Bronchial epithelial cell (primary cell): Measurements from ENCODE around the gene LRRC19. TPM values are rescaled to one million over a fixed set of nuclear protein-coding genes. Genes with fewer than 3 reads are reported as not detected.

Source experiments
- DNase-seq: peaks from one replicate; pipeline ENCODE4 v3.0.0-alpha.2; 2010; ENCODE audit warnings: low read depth
- FAIRE-seq: peaks from 2 replicates; lab custom pipeline; 2011; peaks lifted over from hg19 to GRCh38; lab: Jason Lieb, UNC
- H3K27me3 ChIP-seq: 2 replicates; pipeline ENCODE4 v1.5.1; 2011; ENCODE audit warnings: low read length; ENCODE audit not compliant: control insufficient read depth, insufficient read depth
- H3K36me3 ChIP-seq: 2 replicates; pipeline ENCODE4 v1.5.1; 2011; ENCODE audit warnings: low read length; ENCODE audit not compliant: control insufficient read depth, insufficient read depth
- H3K4me3 ChIP-seq: 2 replicates; pipeline ENCODE4 v1.5.1; 2011; ENCODE audit warnings: mild to moderate bottlenecking, low read depth, low read length, control low read depth
- CTCF ChIP-seq: IDR thresholded peaks from 2 replicates; pipeline ENCODE4 v1.5.1; 2011; ENCODE audit warnings: mild to moderate bottlenecking, moderate library complexity, low read length, control low read depth, inconsistent platforms; ENCODE audit not compliant: insufficient read depth, severe bottlenecking
- total RNA-seq: library from RNA; depleted of rRNA; stranded (reverse); fragments of >200 nt; gene quantifications from 2 replicates; pipeline ENCODE4 v1.2.1, GENCODE V29; 2014

LRRC19 gene
- total RNA-seq, 1 donor from 2014 or later: not detected

GRCh38 chr9:27042476-27042875 lies 37.0 kb upstream of the LRRC19 start:
- no peak for TF ChIP-seq CTCF
- no peak overlapping the region for H3K4me3 ChIP-seq
- H3K27me3 ChIP-seq: no peaks in the 10 kb centered on the region
- no peaks in the 10 kb centered on the region for H3K36me3 ChIP-seq
- DNase-seq (no peak), FAIRE-seq (no peak)

GRCh38 chr9:27041746-27042145 lies 36.3 kb upstream of the LRRC19 start:
- no peak for DNase-seq
- TF ChIP-seq CTCF: no peak
- H3K36me3 ChIP-seq: no peaks in the 10 kb centered on the region
- no peak overlapping the region for H3K4me3 ChIP-seq
- H3K27me3 ChIP-seq: no peaks in the 10 kb centered on the region
- no peak for FAIRE-seq

GRCh38 chr9:27037499-27037898 lies 32.0 kb upstream of the LRRC19 start:
- DNase-seq: no peak
- peak; percentile 73 for FAIRE-seq
- no peak for TF ChIP-seq CTCF
- Histone ChIP-seq H3K4me3 (no peak overlapping the region), H3K27me3 (no peaks in the 10 kb centered on the region), H3K36me3 (no peaks in the 10 kb centered on the region)

GRCh38 chr9:27033815-27034403 lies 28.4 kb upstream of the LRRC19 start:
- Histone ChIP-seq H3K27me3 (no peaks in the 10 kb centered on the region), H3K4me3 (no peak overlapping the region), H3K36me3 (no peaks in the 10 kb centered on the region)
- peak; percentile 55 for TF ChIP-seq CTCF
- peak; percentile 59 for DNase-seq
- no peak for FAIRE-seq

GRCh38 chr9:27029186-27029585 lies 23.7 kb upstream of the LRRC19 start:
- Histone ChIP-seq H3K4me3 (no peak overlapping the region), H3K27me3 (no peaks in the 10 kb centered on the region), H3K36me3 (no peaks in the 10 kb centered on the region)
- DNase-seq (no peak), FAIRE-seq (no peak)
- TF ChIP-seq CTCF: no peak

- FAIRE-seq: no peak
- H3K27me3 ChIP-seq: no peaks in the 10 kb centered on the region
- no peak for DNase-seq
- H3K36me3 ChIP-seq: no peaks in the 10 kb centered on the region
- H3K4me3 ChIP-seq: no peak overlapping the region
- TF ChIP-seq CTCF: no peak
Observed at GRCh38 chr9:27022920-27023319, 17.4 kb upstream of the LRRC19 start.
